Kidney capillary endothelial cell (primary cell): ENCODE results near the gene ZDHHC11B.
"Not testable (repeated sequence)": the region's sequence is repeated elsewhere in the genome, so short reads cannot be mapped to it uniquely, and the experiment has no call there.

ENCODE experiments used
- DNase-seq: peaks from one replicate; pipeline ENCODE4 v3.0.0-alpha.2; 2018; ENCODE audit warnings: low spot score

The ZDHHC11B gene

GRCh38 chr5:785181-785705 lies 714 bp upstream of the ZDHHC11B start:
- not testable (repeated sequence) for DNase-seq

- DNase-seq: not testable (repeated sequence)
These were observed 575 bp downstream of the ZDHHC11B start for GRCh38 chr5:783881-784427.

- not testable (repeated sequence) for DNase-seq
These were observed 1.3 kb downstream of the ZDHHC11B start for GRCh38 chr5:783049-783802.

GRCh38 chr5:782356-782755 lies 2.2 kb downstream of the ZDHHC11B start:
- DNase-seq: not testable (repeated sequence)

GRCh38 chr5:780571-780970 lies 4.0 kb downstream of the ZDHHC11B start:
- DNase-seq: not testable (repeated sequence)

DNA sequence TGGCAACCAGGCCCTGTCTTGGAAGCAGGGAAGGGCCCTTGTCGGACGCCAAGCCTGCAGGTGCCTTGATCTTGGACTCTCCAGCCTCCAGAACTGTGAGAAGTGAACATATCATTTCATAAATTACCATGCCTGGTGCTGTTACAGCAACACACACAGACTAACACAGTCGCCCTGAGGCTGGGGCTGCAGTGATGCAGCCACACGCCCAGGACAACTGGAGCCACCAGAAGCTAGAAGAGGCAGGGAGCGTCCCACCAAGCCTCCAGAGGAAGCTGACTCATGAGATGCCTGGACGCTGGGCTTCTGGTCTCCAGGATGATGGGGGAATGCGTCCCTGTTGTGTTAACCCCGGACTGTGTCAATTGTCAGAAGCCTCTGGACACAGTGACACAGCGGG lies 5.6 kb downstream of the ZDHHC11B start:
- DNase-seq: not testable (repeated sequence)

- not testable (repeated sequence) for DNase-seq
These were observed 6.1 kb downstream of the ZDHHC11B start for GRCh38 chr5:778421-778820.

- DNase-seq: no peak
These were observed 6.8 kb downstream of the ZDHHC11B start for GRCh38 chr5:777756-778161.

DNA sequence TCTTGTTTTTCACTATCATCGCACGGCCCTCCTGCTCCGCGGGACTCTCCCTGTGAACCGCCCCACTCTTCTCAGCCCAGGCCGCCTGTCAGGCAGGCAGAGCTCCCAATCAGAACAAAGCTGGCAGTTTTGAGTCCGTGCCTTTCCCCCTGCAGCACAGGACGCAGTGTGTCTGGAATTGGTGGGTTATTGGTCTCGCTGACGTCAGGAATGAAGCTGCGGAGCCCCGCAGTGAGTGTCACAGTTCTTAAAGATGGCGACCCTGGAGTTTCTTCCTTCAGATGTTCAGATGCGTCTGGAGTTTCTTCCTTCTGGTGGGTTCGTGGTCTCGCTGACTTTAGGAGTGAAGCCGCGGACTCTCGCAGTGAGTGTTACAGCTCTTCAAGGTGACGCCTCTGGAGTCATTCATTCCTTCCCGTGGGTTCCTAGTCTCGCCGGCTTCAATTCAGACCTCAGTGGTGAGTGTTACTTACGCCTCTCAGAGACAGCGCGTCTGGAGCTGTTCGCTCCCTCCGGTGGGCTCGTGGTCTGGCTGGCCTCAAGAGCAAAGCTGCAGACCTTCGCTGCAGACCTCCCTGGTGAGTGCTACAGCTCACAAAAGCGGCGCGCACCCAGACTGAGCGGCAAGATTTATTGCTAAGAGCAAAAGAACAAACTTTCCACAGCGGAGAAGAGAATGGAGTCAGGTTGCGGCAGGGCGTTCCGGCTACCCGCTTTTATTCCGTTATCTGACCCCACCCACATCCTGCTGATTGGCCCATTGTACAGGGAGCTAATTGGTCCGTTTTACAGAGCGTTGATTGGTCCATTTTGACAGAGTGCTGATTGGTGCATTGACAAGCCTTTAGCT lies 7.4 kb downstream of the ZDHHC11B start:
- no peak for DNase-seq

- no peak for DNase-seq
These were observed 8.3 kb downstream of the ZDHHC11B start for GRCh38 chr5:775961-776861.

DNA sequence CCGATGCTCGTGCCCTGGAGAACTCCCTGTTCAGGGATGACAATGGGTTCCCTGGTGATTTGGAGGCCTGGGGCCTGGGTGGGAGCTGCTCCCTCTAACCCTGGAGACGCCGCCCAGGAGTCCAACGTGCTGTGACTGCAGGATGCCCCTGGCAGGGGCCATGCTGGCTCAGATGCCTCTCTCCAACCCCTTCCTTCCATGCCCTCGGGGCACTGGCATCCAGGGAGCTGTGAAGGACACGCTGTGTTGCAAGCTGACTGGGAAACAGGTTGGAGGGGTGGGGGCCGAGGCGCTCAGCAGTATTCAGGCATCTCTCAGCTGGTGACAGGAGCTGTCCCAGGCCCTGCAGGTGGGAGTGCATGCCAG lies 9.0 kb downstream of the ZDHHC11B start:
- not testable (repeated sequence) for DNase-seq

GRCh38 chr5:774854-775505 lies 9.5 kb downstream of the ZDHHC11B start:
- not testable (repeated sequence) for DNase-seq

DNA sequence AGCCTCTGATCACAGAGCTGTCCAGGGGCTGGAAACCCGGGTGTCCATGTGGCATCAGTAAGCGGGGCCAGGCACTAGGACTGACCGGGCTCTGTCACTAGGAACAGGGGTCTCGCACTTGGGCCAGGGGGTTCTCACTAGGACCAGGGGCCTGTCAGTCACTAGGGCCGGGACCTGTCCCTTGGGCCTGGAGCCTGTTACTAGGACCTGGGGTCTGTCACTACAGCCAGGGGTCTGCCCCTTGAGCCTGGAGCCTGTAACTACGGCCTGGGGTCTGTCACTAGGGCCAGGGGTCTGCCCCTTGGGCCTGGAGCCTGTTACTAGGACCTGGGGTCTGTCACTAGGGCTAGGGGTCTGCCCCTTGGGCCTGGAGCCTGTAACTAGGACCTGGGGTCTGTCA lies 10.2 kb downstream of the ZDHHC11B start:
- DNase-seq: not testable (repeated sequence)

GRCh38 chr5:773517-774264 lies 10.8 kb downstream of the ZDHHC11B start:
- no peak for DNase-seq

GRCh38 chr5:772931-773330 lies 11.6 kb downstream of the ZDHHC11B start:
- DNase-seq: not testable (repeated sequence)

- not testable (repeated sequence) for DNase-seq
These were observed 12.0 kb downstream of the ZDHHC11B start for GRCh38 chr5:772547-772890.

DNA sequence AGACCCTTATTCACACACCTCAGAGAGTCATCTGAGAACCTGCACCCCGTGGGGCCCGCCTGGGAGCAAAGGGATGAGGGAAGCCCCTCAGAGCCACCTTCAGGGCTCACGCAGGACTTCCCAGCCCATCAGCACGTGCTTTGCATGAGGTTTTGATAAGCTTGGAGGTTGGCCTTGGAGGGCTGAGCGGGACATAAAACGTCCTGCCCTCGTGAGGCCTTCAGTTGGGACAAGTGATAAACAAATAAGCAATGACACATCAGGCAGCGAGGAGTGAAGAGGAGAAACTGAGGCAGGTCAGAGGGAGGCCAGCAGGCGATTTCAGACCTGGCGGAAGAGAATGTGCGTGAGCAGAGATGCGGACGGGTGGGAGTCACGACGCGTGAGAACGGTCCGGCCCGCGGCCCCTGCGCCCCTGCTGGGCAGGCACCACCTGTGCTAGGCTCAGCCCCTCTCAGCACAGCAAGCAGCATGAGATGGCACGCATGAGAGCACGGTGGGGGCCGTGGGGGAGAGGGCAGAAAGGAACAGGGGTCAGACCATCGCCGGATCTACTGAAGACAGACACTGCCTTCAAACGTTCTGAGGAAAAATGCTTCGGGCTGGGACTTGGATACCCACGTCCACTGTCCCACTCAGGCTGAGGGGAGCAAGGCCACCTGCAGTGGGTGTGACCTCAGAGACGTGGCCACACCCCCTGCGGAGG lies 12.5 kb downstream of the ZDHHC11B start:
- DNase-seq: not testable (repeated sequence)

- not testable (repeated sequence) for DNase-seq
These were observed 13.3 kb downstream of the ZDHHC11B start for GRCh38 chr5:771087-771781.

- not testable (repeated sequence) for DNase-seq
These were observed 13.9 kb downstream of the ZDHHC11B start for GRCh38 chr5:770585-770984.
